GF-D8 (cell line): ENCODE data around the gene HLTF.

ENCODE experiments used
- DNase-seq: peaks from one replicate; lab custom pipeline; 2025; lab: John Stamatoyannopoulos, UW

The HLTF gene

DNA sequence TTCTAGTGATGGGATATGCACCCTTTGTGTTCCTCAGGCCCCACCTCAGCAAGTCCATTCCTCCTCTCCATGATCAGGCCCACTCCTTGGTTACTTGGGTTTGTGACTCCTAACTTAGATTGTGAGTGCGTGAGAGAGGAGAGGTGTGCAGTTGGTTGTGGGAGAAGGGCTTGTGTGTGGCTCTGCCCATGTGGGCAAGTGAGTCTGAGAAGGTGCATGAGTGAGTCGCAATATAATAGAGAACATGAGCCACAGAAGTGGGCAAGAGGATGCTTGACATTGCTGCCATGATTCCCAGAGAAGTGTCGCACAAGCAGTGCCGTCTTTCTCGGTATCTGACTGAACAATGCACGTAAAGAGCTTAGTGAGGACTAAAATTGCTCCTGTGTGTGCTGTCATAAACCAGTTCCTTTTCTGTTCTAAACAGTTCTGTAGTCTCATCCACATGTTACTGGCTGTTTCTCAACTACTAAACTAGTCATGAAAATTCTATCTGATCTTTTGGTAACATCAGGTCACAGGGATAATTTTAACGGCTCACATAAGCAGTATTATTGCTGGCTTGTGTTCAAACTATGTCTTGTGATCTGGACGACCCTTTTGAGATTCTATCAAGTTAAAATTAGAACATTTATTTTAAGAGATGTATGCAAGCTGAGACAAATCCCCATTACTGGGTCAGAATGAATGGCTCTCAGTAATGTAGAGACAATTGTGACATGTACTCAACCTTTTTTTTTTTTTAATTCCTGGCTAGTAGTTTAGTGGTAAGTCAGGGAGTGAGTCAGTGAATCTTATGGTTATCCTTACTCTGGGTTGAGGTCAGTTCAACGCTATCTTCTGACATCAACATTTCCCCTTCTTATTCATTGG is 69.4 kb downstream of the HLTF start:
- no peak for DNase-seq

DNA sequence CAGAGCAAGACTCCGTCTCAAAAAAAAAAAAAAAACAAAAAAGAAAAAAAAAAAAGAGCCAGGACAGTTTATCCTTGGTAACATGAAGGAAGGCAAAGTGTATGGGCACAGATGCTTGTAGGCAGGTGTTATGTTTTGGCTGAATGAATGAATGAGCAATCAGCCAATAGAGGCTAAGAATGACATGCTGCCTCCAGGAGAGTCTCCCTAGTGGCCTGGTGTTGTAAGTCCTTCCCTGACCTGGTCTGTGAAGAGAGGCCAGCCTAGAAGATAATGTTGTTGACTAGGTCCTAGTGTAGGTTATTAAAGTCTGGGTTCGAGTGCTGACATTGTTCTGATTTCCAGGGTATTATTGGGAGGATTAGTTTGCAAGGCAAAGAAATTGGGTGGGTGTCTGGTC is 70.1 kb downstream of the HLTF start:
- no peak for DNase-seq

DNA sequence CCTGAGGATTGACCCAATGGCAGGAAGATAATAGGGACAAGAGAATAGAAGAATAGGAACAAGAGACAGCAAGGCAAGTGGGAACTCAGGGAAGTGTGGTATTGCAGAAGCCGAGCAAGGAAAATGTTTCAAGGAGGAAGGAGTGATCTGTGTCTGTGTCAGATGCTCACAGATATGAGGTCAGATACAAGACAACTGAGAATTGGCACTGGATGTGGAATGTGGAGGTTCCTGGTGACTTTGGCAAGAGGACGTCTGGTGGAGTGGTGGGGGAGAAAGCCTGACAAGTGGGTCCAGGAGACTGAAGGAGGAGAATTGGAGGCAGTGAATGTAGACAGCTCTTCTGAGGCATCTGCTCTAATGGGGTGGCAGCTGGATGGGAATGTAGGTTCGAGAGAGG is 70.9 kb downstream of the HLTF start:
- no peak for DNase-seq

DNA sequence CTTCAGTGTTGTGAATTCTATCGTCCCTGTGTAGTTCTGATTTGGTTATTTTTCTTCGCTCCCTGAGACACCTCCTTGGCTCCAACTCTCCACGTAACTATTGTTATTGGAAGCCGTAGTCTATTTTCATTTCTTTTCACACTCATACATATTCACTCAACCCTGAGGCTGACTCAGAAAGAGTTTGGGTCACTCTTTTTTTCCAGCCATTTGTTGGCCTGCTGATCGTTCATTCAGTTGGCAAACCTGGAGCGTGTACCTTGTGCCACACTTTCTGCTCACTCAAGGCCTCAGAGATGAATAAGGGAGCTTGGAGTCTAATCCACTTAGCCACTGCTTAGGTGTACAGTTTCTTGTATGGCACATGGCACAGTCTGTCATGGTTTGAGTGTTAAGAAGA is 72.6 kb downstream of the HLTF start:
- DNase-seq, result no peak

DNA sequence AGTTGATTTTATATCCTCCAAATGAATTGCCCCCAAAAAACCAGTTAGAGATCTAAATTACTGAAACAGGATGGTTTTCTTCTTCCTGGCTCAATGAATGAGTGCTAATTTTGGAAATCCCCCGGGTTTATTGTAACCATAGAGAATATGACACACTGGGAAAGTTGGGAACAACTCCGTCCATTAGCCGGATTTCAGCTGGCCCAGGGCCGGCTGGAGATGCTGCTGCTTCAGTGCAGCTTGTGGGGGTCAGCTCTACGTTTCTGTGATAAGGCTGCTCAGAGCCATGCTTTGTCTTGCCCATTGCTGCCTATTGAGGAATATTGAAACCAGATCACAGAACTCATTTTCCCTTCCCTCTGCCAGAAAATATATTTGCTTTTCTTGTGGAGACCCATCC is 74.7 kb downstream of the HLTF start:
- no peak for DNase-seq

DNA sequence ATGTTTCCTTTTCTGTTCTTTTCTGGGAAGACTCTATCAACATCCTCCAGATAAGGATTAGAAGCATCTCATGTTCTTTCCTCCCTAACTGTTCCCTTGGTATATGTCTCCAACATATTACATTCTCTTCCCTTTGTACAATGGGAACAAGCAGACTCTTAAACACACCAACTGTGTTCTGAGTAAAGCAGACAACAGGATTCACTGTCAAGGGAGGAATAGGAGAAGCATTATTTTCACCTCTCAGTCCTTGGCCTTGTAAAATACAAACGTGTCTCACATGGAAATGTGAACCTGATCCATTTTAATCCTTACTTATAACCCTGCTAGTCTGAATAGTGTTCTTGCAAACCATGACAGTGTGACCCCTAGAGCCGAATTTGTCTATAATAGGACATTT is 75.4 kb downstream of the HLTF start:
- DNase-seq, result no peak

DNA sequence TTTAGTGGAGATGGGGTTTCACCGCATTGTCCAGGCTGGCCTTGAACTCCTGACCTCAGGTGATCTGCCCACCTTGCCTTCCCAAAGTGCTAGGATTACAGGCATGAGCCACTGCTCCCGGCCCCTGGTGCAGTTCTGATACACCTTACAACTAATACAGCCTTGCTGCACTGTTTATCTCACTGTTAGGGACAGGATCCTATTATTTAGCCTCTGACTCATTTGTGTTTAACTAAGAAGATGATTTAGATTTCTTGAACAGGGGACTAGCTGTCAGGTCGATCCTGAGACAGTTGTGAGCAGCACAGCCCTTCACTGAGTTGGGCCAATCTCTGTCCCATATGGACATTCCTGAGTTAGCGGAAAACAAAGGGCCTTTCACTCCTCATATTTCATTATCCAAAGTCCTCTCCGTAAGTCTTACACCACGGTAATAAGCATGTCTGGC is 75.8 kb downstream of the HLTF start:
- DNase-seq, result no peak

DNA sequence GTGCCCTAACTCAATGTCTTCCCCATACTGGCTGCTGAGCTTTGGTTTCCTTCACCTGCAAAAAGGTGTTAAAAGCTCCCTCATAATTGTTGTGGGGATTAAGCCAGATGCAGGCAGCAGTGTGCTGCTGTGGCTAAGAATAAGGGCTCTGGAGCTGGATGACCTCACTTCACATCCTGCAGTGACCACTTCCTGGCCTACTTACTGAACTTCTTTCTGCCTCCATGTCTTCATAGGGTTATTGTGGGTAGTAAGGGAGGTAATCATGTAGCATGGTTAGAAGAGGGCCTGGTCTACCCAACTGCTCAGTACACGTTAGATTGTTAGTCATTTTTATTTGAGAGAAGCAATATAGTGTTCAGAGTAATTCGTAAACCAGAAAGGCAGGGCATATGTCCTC is 76.6 kb downstream of the HLTF start:
- no peak for DNase-seq

DNA sequence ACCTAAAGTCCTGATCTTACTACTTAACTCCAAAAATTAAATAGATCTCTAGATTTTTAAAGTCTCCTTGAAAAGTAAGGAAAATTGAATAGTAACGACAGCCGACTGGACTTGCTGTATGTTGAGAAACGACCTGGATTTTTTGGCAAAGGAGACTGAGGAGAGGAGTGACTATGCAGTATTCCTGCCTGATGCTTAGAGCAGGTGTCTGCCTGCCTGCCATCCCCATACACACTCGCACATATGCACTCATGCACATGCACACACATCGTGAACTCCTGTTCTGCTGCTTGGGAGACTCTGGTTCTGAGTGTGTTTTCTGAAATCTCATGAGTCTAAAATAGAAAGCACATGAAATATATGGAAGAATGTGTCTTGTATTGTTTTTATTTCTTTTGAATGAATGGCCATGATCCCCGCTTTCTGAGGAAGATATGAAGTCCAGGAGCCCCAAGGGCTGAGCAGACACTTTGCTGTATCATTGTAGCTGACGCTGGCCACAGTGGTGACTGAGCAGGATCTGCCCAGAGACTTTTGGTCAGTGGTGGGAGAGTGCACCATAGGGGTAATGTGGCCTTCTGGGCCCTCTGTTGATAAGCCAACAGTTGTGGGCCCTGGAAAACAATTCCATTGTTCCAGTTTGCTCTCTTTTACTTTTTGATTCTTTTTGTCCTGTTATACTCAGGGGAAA is 78.6 kb downstream of the HLTF start:
- no peak for DNase-seq

DNA sequence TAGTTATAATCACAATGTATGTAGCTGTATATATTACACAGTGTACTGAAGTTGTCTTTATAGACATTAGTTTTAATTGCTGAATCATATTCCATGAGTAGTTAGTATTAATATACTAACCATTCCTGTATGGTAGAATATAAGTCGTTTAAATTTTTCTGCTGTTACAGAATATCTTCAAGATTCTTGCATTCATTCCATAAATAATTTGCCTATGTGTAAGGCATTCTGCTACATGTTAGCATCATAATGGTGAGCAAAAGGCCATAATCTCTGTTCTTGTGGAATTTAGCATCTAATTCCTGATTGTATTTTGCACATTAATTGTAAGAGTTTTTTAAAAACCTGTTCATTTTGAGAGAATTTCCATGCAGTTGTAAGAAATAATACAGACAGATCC is 80.9 kb downstream of the HLTF start:
- DNase-seq, result no peak

DNA sequence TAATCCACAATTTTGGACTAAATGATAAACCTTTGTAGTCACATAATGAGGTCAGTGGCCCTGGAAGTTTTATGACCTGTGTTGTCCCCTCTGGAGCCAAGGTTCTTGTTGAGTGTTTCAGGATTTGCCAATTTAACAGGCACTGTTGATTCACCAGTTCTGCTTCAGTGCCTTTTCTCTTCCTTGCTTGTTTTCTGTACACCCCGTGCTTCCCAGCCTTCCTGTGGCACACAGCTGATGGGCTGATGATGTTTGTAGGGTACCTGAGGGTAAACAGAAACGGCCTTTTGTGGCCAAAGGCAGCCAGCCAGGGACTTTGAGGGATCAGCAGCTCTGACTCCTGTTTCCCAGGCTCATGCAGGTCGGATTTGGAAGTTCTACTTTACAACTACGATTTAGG is 81.7 kb downstream of the HLTF start:
- no peak for DNase-seq

DNA sequence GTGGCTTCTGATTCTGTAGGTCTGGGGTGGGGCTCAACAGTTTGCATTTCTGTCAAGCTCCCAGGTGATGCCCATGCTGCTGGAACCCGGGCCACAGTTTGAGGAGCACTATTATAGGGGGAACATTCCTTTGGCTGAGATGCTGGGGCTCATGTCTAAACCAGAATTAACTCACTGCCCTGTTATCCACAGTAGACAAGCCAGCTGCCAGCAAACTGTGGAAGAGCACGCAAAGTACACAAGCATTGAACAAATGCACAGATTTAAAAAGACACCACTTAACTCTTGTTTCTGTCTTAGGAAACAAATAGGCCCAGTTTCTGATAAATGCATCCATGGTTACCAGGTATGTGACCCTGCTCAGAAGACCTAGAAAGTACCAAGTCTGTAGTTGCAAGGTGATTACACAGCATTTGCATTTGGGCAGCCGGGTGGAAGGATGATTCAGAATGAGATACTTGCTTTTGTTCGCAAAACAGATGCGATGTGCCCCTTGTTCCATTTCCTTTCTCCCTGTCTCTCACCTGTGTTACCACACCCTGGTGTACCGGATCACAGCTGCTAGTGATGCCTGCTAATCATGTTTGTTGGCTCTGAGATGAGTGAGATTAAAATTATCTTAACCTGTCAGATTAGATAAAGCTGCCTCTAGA is 82.6 kb downstream of the HLTF start:
- DNase-seq, result no peak

DNA sequence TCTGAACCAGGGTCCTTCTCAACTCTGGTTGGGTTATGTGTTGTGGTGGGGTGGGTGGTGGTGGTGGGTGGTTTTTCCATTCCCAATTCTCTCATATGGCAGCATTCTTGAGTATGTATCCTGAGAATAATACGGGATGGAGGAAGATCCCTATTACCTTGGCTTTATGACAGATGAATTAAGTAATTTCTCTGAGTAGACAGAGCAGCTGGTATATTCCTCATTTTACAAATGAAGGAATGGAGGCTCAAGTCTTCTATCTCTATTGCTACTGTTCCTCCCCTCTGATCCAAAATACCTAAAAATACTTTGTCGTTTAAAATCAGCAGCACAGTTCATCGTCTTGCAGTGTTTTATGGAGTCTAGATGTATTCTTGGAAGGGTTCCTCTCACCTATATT is 84.6 kb downstream of the HLTF start:
- no peak for DNase-seq

DNA sequence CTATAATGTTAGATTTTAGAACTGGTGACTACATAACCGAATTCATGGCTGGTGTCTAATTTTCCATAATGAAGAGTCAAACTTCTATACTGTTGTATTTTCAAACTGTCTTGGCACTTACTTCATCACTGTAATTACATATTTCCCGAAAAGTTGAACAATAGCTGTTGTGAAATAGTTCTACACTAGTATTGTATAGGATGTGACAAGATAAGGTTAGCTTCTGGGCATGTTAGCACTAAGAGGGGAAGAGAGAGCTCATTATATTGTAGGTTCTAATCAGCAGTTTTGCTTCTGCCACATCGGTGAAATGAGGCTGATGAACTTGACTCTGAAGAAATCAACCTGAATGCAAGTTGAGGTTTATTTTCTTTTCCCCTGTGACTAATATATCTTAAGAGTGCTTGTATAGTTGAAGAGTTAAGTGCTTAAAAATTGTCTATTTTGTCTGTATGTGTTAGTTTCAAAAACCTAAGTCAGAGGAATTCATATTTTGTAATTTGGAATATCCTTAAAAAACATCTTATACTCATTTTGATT is 86.1 kb downstream of the HLTF start:
- DNase-seq, result peak; percentile 93

DNA sequence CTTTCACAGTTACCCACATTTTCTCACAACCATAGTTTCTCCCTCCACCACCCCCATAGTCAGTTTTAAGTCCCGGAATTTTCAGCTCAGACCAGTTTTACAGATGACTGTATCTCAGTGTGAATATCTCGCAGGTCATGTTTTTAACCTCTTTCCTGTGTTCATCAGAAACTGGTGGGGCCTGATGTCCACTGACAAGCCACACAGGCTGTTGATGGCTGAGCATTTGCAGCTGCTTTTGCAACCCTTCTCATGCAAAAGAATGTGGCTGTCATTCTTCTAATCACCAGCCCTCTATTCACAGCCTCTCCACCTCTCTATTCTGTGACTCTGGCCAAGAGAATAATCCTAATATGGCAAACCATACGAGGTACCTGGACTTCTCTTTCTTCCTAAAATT is 86.5 kb downstream of the HLTF start:
- no peak for DNase-seq

DNA sequence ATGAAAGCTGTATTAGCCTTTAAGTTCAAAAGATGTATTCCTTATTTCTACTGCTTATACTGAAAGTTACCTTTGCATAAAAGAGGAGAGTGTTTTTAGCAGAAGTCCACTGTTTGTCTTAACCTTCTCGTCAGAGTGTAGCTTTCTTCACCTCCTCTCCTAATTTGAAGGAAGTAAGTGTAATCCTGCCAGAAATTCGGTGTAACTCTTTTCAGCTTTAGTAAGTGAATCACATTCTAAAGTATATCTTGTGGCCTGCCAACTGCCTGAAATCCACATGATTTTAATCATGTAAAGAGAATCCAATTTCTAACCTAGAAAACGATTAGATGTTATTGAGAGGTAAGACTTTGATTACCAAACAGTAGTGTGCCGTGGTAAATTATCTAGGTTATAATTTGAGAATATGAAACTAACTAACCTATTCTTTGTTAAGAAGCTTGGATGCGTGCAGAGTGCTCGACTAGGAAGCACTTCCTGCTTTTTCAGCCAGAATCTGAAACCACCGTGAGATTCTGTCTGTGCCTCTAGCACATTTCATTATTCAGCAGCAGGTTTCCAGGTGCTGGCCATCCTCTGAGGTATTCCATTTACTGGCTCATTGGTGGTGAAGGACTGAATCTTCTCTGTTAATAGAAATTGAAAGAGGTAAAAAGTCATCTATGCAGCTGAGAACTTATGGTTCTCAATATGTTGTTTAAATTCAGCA is 87.5 kb downstream of the HLTF start:
- DNase-seq, result peak; percentile 37

DNA sequence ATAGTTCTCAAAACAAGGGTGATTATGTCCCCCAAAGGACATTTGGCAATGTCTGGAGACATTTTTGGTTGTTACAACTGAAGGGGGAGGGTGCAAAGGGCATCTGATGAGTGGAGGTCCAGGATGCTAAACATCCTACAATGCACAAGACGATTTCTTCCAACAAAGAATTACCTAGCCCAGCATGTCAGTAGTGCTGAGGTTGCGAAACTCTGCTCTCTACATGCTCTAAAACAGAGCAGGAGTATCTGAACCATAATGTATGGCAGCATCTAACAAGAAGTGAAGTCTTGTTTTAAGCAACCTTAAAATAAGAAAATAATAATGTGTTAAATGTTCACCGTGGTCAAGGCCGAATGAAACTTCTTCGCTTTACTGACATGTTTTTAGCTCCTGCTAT is 88.0 kb downstream of the HLTF start:
- DNase-seq, result no peak

DNA sequence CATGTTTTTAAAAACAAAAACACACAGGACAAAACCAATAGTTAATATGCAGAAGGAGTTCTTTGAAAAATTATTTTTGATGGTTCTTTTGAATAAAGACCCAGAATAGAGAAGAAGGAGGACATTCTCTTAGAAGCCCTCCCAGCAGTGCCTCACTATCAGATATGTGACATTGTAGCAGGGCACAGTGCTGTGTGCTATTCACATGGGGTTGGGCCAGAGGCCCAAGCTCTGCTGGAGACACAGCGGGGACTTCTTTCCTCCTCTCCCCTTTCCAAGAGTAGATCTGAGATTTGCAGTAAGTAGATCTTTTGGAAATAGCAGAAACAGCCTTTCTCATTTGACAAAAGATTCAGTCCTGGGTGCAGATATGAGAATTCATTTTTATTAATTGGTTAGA is 88.7 kb downstream of the HLTF start:
- no peak for DNase-seq

DNA sequence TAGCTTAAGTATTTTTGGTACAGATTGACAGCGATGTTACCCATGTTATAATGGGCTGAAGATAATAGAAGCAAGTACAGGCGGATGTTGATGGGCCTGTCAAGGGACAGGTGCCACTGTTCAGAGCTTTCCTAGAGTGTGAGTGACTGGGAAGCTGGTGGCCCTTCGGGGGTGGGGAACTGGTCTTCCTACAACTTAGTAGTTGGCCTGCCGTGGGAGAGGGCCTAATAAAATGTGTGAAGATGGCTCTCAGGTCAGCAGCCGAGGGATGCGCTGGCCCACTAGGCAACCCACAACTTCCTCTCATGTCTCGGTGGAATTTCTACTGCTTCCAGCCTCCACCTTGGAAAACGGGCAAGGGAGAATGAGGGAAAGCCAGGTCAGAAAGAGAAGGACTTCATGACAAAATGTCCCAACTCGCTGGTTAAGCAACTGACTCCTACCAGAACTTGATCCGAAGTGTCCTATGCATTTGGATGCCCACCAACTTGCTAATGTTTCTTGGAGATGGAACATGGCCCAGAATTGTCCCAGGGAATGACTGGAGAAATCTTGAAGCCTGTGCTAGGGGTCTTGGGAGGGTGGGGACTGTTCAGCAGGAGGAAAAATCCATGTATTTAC is 93.6 kb downstream of the HLTF start:
- DNase-seq, result no peak

DNA sequence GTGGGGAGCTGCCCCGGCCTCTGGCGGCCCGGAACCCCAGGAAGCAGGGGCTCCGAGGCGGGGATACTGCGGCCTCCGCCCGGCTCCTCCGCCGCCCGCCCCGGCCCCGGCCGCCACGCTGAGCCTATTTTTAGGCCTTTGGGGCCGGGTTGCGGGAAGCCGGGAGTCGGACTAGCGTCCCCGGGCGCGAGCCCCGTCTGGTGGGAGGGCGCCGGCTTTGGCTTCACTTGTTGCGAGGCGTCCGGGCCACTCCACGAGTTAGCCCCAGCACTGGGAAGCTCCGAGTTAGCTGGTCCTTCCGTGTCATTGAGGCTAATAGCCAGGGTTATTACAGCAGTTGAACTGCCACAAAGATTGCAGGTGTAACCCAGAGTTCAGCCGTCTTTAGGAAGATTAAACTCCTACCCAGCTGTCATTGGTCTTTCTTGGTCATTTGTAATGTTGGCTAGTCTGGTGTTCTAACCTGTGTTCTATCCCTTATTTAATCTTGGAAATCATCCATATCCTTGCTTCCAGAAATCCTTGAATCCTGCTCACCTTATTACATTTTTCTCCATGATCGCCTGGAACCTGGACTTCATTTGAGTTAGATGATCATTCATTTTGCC is 94.2 kb downstream of the HLTF start:
- DNase-seq, result peak; percentile 10
